ENCODE results near the gene LIPG. TPM values are rescaled to one million over a fixed set of nuclear protein-coding genes. Genes with fewer than 3 reads are reported as not detected.

LIPG gene
- total RNA-seq, 2 experiments from 2014 or later = not detected

GRCh38 chr18:49590608-49591007, 28.8 kb downstream of the LIPG start:
- H3K4me1 Mint-ChIP-seq = no peaks in the 10 kb centered on the region
- no peaks in the 10 kb centered on the region for H3K36me3 Mint-ChIP-seq (ENCODE audit: low read depth)
- peaks cover 3% of the 10 kb centered on the region for H3K27me3 Mint-ChIP-seq
- no peak for DNase-seq
- POLR2A ChIA-PET = no interaction called here
- H3K27ac Mint-ChIP-seq = no peak overlapping the region
- no peak overlapping the region for H3K4me3 Mint-ChIP-seq
- CTCF ChIA-PET = no interaction called here
- no peaks in the 10 kb centered on the region for H3K9me3 Mint-ChIP-seq

GRCh38 chr18:49591271-49591670, 29.4 kb downstream of the LIPG start:
- Mint-ChIP-seq H3K9me3 (no peaks in the 10 kb centered on the region), H3K27me3 (peaks cover 3% of the 10 kb centered on the region), H3K4me3 (no peak overlapping the region), H3K36me3 (ENCODE audit: low read depth) (no peaks in the 10 kb centered on the region), H3K27ac (no peak overlapping the region), H3K4me1 (no peaks in the 10 kb centered on the region)
- ChIA-PET POLR2A (no interaction called here), CTCF (no interaction called here)
- DNase-seq = no peak

GRCh38 chr18:49591775-49592174, 29.9 kb downstream of the LIPG start:
- no peak for DNase-seq
- Mint-ChIP-seq H3K4me3 (no peak overlapping the region), H3K9me3 (no peaks in the 10 kb centered on the region), H3K36me3 (ENCODE audit: low read depth) (no peaks in the 10 kb centered on the region), H3K27ac (no peak overlapping the region), H3K4me1 (no peaks in the 10 kb centered on the region), H3K27me3 (peaks cover 3% of the 10 kb centered on the region)
- ChIA-PET CTCF (no interaction called here), POLR2A (no interaction called here)

GRCh38 chr18:49596687-49597086, 34.8 kb downstream of the LIPG start:
- H3K27ac Mint-ChIP-seq = no peak overlapping the region
- ChIA-PET CTCF (no interaction called here), POLR2A (no interaction called here)

GRCh38 chr18:49597157-49597931, 35.5 kb downstream of the LIPG start:
- Mint-ChIP-seq H3K36me3 (ENCODE audit: low read depth) (no peaks in the 10 kb centered on the region), H3K27me3 (peaks cover 17% of the 10 kb centered on the region), H3K4me3 (no peak overlapping the region), H3K9me3 (no peaks in the 10 kb centered on the region), H3K4me1 (peaks cover 6% of the 10 kb centered on the region), H3K27ac (no peak overlapping the region)
- DNase-seq = no peak
- ChIA-PET POLR2A (no interaction called here), CTCF (no interaction called here)

More at GRCh38 chr18:49596687-49597086, 34.8 kb downstream of the LIPG start:
- Mint-ChIP-seq H3K36me3 (ENCODE audit: low read depth) (no peaks in the 10 kb centered on the region), H3K4me1 (peaks cover 6% of the 10 kb centered on the region), H3K27me3 (peaks cover 17% of the 10 kb centered on the region), H3K9me3 (no peaks in the 10 kb centered on the region), H3K4me3 (no peak overlapping the region)
- no peak for DNase-seq

- Mint-ChIP-seq H3K27me3 (peaks cover 46% of the 10 kb centered on the region), H3K4me1 (peaks cover 6% of the 10 kb centered on the region), H3K36me3 (ENCODE audit: low read depth) (no peaks in the 10 kb centered on the region), H3K27ac (no peak overlapping the region), H3K4me3 (no peak overlapping the region), H3K9me3 (no peaks in the 10 kb centered on the region)
- POLR2A ChIA-PET = no interaction called here
- CTCF ChIA-PET = no interaction called here
- DNase-seq = no peak
These were observed 39.4 kb downstream of the LIPG start for GRCh38 chr18:49601211-49601610.

GRCh38 chr18:49608366-49609255, 46.8 kb downstream of the LIPG start:
- Mint-ChIP-seq H3K9me3 (no peaks in the 10 kb centered on the region), H3K27ac (no peak overlapping the region), H3K4me3 (no peak overlapping the region), H3K27me3 (peaks cover 28% of the 10 kb centered on the region), H3K36me3 (ENCODE audit: low read depth) (no peaks in the 10 kb centered on the region), H3K4me1 (no peaks in the 10 kb centered on the region)
- CTCF ChIA-PET = no interaction called here
- no peak for DNase-seq
- POLR2A ChIA-PET = no interaction called here

- ChIA-PET POLR2A (no interaction called here), CTCF (no interaction called here)
- H3K27ac Mint-ChIP-seq = no peak overlapping the region
- no peaks in the 10 kb centered on the region for H3K9me3 Mint-ChIP-seq
- H3K4me1 Mint-ChIP-seq = no peaks in the 10 kb centered on the region
- no peak for DNase-seq
- H3K4me3 Mint-ChIP-seq = no peak overlapping the region
- H3K36me3 Mint-ChIP-seq (ENCODE audit: low read depth) = no peaks in the 10 kb centered on the region
- peaks cover 26% of the 10 kb centered on the region for H3K27me3 Mint-ChIP-seq
These were observed 47.6 kb downstream of the LIPG start for GRCh38 chr18:49609256-49610021.

- no peaks in the 10 kb centered on the region for H3K4me1 Mint-ChIP-seq
- ChIA-PET POLR2A (no interaction called here), CTCF (no interaction called here)
- H3K27ac Mint-ChIP-seq = no peak overlapping the region
- H3K27me3 Mint-ChIP-seq = peaks cover 22% of the 10 kb centered on the region
- no peaks in the 10 kb centered on the region for H3K36me3 Mint-ChIP-seq (ENCODE audit: low read depth)
- no peak overlapping the region for H3K4me3 Mint-ChIP-seq
- DNase-seq = no peak
- H3K9me3 Mint-ChIP-seq = no peaks in the 10 kb centered on the region
These were observed 48.2 kb downstream of the LIPG start for GRCh38 chr18:49610022-49610445.

GRCh38 chr18:49611316-49611715, 49.5 kb downstream of the LIPG start:
- ChIA-PET POLR2A (no interaction called here), CTCF (no interaction called here)
- Mint-ChIP-seq H3K27ac (no peak overlapping the region), H3K27me3 (peaks cover 11% of the 10 kb centered on the region), H3K9me3 (no peaks in the 10 kb centered on the region), H3K4me3 (no peak overlapping the region), H3K4me1 (no peaks in the 10 kb centered on the region), H3K36me3 (ENCODE audit: low read depth) (no peaks in the 10 kb centered on the region)
- no peak for DNase-seq

- no peak for DNase-seq
- no peak overlapping the region for H3K27ac Mint-ChIP-seq
- no peaks in the 10 kb centered on the region for H3K36me3 Mint-ChIP-seq (ENCODE audit: low read depth)
- H3K4me3 Mint-ChIP-seq = no peak overlapping the region
- H3K9me3 Mint-ChIP-seq = no peaks in the 10 kb centered on the region
- H3K4me1 Mint-ChIP-seq = no peaks in the 10 kb centered on the region
- ChIA-PET POLR2A (no interaction called here), CTCF (no interaction called here)
- H3K27me3 Mint-ChIP-seq = peaks cover 9% of the 10 kb centered on the region
These were observed 50.7 kb downstream of the LIPG start for GRCh38 chr18:49612515-49613033.

- CTCF ChIA-PET = no interaction called here
- Mint-ChIP-seq H3K4me1 (no peaks in the 10 kb centered on the region), H3K27me3 (peaks cover 9% of the 10 kb centered on the region), H3K27ac (no peak overlapping the region), H3K9me3 (no peaks in the 10 kb centered on the region), H3K36me3 (ENCODE audit: low read depth) (no peaks in the 10 kb centered on the region), H3K4me3 (no peak overlapping the region)
- DNase-seq = no peak
- POLR2A ChIA-PET = no interaction called here
These were observed 51.3 kb downstream of the LIPG start for GRCh38 chr18:49613141-49613640.

GRCh38 chr18:49613641-49614151, 51.8 kb downstream of the LIPG start:
- Mint-ChIP-seq H3K36me3 (ENCODE audit: low read depth) (no peaks in the 10 kb centered on the region), H3K4me3 (no peak overlapping the region), H3K9me3 (no peaks in the 10 kb centered on the region), H3K27me3 (peaks cover 9% of the 10 kb centered on the region), H3K27ac (no peak overlapping the region), H3K4me1 (no peaks in the 10 kb centered on the region)
- ChIA-PET POLR2A (no interaction called here), CTCF (no interaction called here)
- no peak for DNase-seq
